ENCODE measurements around the gene PTPRM.

Gene PTPRM

DNA sequence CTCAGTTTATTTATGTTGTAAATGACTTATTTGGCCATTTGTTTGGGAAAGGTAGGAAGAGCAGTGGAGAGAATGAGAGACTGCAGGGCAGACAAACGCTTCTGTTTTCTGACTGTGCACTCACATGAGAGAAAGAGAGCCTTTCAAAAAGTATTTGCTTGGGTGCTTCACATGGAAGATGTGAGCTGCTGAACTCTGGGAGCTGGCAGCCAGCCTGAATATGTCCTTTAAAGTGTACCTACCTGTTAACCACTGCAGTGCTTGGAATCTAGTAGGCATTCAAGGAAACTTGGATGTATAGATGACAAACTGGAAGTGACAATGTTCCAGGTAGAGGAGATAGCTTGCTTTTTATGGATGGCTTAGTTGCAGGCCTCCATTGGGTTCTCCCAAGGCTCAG is 68.8 kb downstream of the PTPRM start:
- TF ChIP-seq, protein P1, sequence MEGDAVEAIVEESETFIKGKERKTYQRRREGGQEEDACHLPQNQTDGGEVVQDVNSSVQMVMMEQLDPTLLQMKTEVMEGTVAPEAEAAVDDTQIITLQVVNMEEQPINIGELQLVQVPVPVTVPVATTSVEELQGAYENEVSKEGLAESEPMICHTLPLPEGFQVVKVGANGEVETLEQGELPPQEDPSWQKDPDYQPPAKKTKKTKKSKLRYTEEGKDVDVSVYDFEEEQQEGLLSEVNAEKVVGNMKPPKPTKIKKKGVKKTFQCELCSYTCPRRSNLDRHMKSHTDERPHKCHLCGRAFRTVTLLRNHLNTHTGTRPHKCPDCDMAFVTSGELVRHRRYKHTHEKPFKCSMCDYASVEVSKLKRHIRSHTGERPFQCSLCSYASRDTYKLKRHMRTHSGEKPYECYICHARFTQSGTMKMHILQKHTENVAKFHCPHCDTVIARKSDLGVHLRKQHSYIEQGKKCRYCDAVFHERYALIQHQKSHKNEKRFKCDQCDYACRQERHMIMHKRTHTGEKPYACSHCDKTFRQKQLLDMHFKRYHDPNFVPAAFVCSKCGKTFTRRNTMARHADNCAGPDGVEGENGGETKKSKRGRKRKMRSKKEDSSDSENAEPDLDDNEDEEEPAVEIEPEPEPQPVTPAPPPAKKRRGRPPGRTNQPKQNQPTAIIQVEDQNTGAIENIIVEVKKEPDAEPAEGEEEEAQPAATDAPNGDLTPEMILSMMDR (IDR thresholded peaks at IDR 0.05): no peak
- H3K9me3 ChIP-seq: no peaks in the 10 kb centered on the region
- intact Hi-C loops (cut with DNase I; ENCODE audit: low total_unique reads): no loop called here
- H3K4me3 ChIP-seq: no peak overlapping the region
- no peaks in the 10 kb centered on the region for H3K36me3 ChIP-seq
- no peak overlapping the region for H3K27ac ChIP-seq
- H3K4me1 ChIP-seq: peaks cover 0 to 22% (median 0%) of the 10 kb centered on the region in 4 donors
- no peak for DNase-seq
- no peaks in the 10 kb centered on the region for H3K27me3 ChIP-seq

DNA sequence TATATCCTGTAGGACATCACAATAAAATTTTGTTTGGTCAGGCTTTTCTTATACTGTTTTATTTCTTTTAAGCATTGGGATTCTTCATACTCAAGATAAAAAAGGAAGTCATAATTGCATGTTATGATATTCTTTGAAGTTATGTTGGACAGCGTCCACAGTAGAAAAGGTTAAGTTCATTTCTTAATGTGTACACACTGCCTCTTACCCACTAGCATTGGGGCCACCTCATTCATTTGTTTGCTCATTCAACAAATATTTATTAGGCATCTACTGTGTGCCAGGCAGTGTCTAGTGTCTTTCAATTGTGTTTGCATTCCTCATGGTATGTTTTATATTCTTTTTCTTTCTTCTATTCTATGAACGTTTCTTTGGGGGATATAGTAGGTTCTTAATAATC is 70.2 kb downstream of the PTPRM start:
- peaks cover 0 to 22% (median 0%) of the 10 kb centered on the region in 4 donors for H3K4me1 ChIP-seq
- H3K36me3 ChIP-seq: no peaks in the 10 kb centered on the region
- H3K27me3 ChIP-seq: no peaks in the 10 kb centered on the region
- H3K27ac ChIP-seq: no peak overlapping the region
- intact Hi-C loops (cut with DNase I; ENCODE audit: low total_unique reads): no loop called here
- H3K9me3 ChIP-seq: no peaks in the 10 kb centered on the region
- no peak for DNase-seq
- TF ChIP-seq, protein P1 (IDR thresholded peaks at IDR 0.05): no peak
- H3K4me3 ChIP-seq: no peak overlapping the region

DNA sequence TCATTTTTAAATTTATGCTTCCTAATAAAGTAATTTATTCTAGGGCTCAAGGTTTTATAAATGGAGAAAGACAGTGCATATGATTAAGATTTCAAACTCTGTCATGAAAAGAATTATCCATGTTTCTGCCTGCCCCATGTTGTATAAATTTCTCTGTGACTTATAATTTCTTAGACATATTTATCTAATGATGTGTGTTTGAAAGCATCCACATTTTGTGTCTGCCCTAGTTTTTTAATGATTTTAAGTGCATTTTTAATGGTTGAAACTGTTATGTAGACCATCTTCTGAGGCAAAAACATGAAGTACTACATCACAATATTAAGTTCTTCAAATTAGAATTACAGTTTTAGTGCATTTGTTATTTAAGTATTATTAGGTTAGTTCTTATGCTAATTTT is 71.2 kb downstream of the PTPRM start:
- DNase-seq: no peak
- TF ChIP-seq, protein P1 (IDR thresholded peaks at IDR 0.05): no peak
- H3K27me3 ChIP-seq: no peaks in the 10 kb centered on the region
- H3K9me3 ChIP-seq: no peaks in the 10 kb centered on the region
- intact Hi-C loops (cut with DNase I; ENCODE audit: low total_unique reads): no loop called here
- no peak overlapping the region for H3K27ac ChIP-seq
- no peaks in the 10 kb centered on the region for H3K36me3 ChIP-seq
- peaks cover 0 to 22% (median 0%) of the 10 kb centered on the region in 4 donors for H3K4me1 ChIP-seq
- no peak overlapping the region for H3K4me3 ChIP-seq

DNA sequence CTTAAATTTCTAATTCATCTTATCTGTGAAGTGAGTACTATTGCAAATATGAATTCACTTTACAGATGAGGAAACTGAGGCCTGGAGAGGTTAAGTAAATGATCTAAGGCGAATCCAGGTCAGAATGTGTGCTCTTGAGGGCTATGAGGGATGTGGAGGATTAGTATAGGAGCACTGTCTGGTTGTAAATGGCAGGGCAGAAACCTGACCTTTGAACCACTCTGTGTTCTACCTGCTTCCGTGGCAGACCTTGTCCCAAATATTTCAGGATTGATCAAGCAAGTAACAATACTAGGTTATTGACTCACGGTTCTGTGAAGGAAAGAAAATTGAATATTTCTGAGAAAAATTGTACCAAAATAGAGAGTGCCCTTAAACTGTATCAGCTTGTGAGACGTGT is 74.7 kb downstream of the PTPRM start:
- Histone ChIP-seq H3K36me3 (no peaks in the 10 kb centered on the region), H3K9me3 (no peaks in the 10 kb centered on the region), H3K27me3 (no peaks in the 10 kb centered on the region), H3K4me1 (peaks cover 0 to 17% (median 5%) of the 10 kb centered on the region in 4 donors), H3K27ac (no peak overlapping the region), H3K4me3 (no peak overlapping the region)
- intact Hi-C loops (cut with DNase I; ENCODE audit: low total_unique reads): no loop called here
- TF ChIP-seq, protein P1 (IDR thresholded peaks at IDR 0.05): no peak
- no peak for DNase-seq

DNA sequence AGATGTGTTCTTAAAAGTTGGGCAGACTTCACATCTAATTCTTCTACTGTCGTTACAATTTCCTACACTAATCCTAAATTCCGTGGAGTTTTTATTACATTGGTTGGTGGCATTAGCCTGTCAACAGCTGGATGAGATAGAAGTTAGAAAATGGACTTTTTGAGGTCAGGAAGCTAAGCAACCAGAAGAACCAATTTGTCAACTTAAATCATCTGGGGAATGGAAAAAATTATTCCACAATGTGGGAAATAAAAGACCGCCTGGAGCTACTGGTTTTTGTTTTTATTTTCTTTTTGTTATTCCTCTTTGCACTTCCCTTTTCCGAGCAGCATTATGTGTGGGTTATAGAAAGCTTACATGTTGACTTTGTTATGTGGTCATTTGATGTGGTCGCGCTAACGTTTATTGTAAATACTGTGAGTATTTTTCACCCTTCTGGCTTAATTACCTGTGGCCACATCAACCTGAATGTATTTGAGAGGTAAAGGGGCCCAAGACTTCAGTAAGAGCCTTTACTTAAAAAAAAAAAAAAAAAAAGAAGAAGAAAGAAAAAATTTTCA is 75.3 kb downstream of the PTPRM start:
- H3K9me3 ChIP-seq: no peaks in the 10 kb centered on the region
- H3K27ac ChIP-seq: no peak overlapping the region
- H3K36me3 ChIP-seq: no peaks in the 10 kb centered on the region
- H3K4me1 ChIP-seq: peaks cover 0 to 15% (median 5%) of the 10 kb centered on the region in 4 donors
- no peak overlapping the region for H3K4me3 ChIP-seq
- no peaks in the 10 kb centered on the region for H3K27me3 ChIP-seq
- DNase-seq: no peak
- TF ChIP-seq, protein P1 (IDR thresholded peaks at IDR 0.05): no peak
- intact Hi-C loops (cut with DNase I; ENCODE audit: low total_unique reads): no loop called here

DNA sequence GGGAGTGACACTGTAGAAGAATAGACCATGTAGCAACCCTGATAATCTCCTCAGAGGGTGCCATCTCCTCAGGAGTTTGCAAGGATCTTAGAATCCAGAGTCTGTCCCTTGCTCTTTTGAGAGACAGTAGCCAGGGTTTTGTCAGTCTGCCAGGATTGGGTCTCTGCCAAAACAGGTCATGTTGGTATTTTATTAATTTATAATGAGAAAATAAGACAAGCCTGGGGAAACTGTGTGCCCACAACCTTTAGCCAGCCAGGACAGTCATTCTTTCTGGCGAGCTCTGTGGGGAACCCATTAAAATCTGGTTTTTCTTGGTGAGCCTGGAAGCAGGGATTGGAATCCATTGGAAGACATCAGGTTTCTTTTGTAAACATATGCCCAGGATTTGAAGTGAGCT is 78.6 kb downstream of the PTPRM start:
- TF ChIP-seq, protein P1 (IDR thresholded peaks at IDR 0.05): no peak
- Histone ChIP-seq H3K9me3 (no peaks in the 10 kb centered on the region), H3K36me3 (no peaks in the 10 kb centered on the region), H3K27me3 (no peaks in the 10 kb centered on the region), H3K4me3 (no peak overlapping the region), H3K27ac (no peak overlapping the region), H3K4me1 (peaks cover 0 to 10% (median 4%) of the 10 kb centered on the region in 4 donors)
- DNase-seq: no peak
- intact Hi-C loops (cut with DNase I; ENCODE audit: low total_unique reads): no loop called here

Measured in tibial artery (tissue), 4 donors.